B cell (primary cell): ENCODE measurements around the gene TEKT4. TPM values are rescaled to one million over a fixed set of nuclear protein-coding genes. Genes with fewer than 3 reads are reported as not detected.
"Not testable (repeated sequence)": the region's sequence is repeated elsewhere in the genome, so short reads cannot be mapped to it uniquely, and the experiment has no call there.

Experiments
- ATAC-seq: fragments of 200-7000 bp; cut with Tn5 transposase; one replicate; pipeline ENCODE4 v1.10.0; 2021; ENCODE audit warnings: low read depth, mild to moderate bottlenecking, moderate number of reproducible peaks, moderate library complexity
- CTCF ChIA-PET: fragments of 350-600 bp; sonication (Branson Sonifier 250); formaldehyde crosslinking; loops from one replicate; lab custom pipeline; 2021; ENCODE audit warnings: antibody characterized with exemption, inconsistent platforms; lab: Charles Lee
- POLR2A ChIA-PET: fragments of 350-600 bp; sonication (Branson Sonifier 250); formaldehyde crosslinking; loops from one replicate; lab custom pipeline; 2021; ENCODE audit warnings: antibody characterized with exemption; lab: Charles Lee
- DNase-seq: peaks from one replicate; pipeline ENCODE4 v3.0.0; 2013
- H2AFZ ChIP-seq: 2 replicates; pipeline ENCODE4 v1.6.1; 2012; ENCODE audit warnings: mild to moderate bottlenecking, low read depth, low read length; ENCODE audit not compliant: insufficient read depth, poor library complexity, severe bottlenecking
- H3K27ac ChIP-seq, 2 donors: 1 replicate in 1 of 2; 2 replicates in 1 of 2; pipeline ENCODE4 v1.5.1; 2012 to 2013; ENCODE audit warnings: low read length in 2 of 2, mild to moderate bottlenecking in 2 of 2, moderate library complexity in 1 of 2
- H3K27me3 ChIP-seq, 4 experiments: fragments of 200-600 bp in 1 of 4; sonication (generic) in 1 of 4; replicated peaks in 1 of 4; 1 replicate in 2 of 4; 2 replicates in 2 of 4; pipeline versions ENCODE4 v1.6.1 to v1.7.0; 2013 to 2016; ENCODE audit warnings: low read length in 3 of 4, mild to moderate bottlenecking in 2 of 4, mixed read lengths in 1 of 4, moderate library complexity in 1 of 4; ENCODE audit not compliant: insufficient read depth in 4 of 4, control insufficient read depth in 3 of 4; ENCODE audit errors: control extremely low read depth in 1 of 4
- H3K36me3 ChIP-seq, 2 experiments: replicated peaks in 1 of 2; 1 replicate in 1 of 2; 2 replicates in 1 of 2; pipeline versions ENCODE4 v1.6.1 to v1.7.1; 2013; ENCODE audit warnings: low read length in 1 of 2; ENCODE audit not compliant: insufficient read depth in 2 of 2, control insufficient read depth in 1 of 2; ENCODE audit errors: control extremely low read depth in 1 of 2, extremely low read depth in 1 of 2
- H3K4me1 ChIP-seq, 2 donors: fragments of 200-600 bp in 1 of 2; sonication (generic) in 1 of 2; 1 replicate in 1 of 2; 2 replicates in 1 of 2; pipeline versions ENCODE4 v1.5.1 to v1.6.1; 2013 to 2017; ENCODE audit warnings: low read length in 2 of 2; ENCODE audit not compliant: control insufficient read depth in 2 of 2, insufficient read depth in 2 of 2
- H3K4me2 ChIP-seq: replicated peaks from 2 replicates; pipeline ENCODE3; 2012; ENCODE audit warnings: mild to moderate bottlenecking, low read depth, low read length; ENCODE audit not compliant: poor library complexity, severe bottlenecking
- H3K4me3 ChIP-seq, 5 experiments: fragments of 200-600 bp in 1 of 5; sonication (generic) in 1 of 5; 1 replicate in 3 of 5; 2 replicates in 2 of 5; pipeline versions ENCODE4 v1.5.1 to v1.7.0; 2011 to 2016; ENCODE audit warnings: low read length in 4 of 5, mild to moderate bottlenecking in 4 of 5, low read depth in 2 of 5, control low read depth in 1 of 5, moderate library complexity in 1 of 5; ENCODE audit not compliant: insufficient read depth in 1 of 5; ENCODE audit errors: control extremely low read depth in 1 of 5, extremely low read depth in 1 of 5
- H3K79me2 ChIP-seq: fragments of 200-600 bp; sonication (generic); one replicate; pipeline ENCODE4 v1.6.0; 2016; ENCODE audit warnings: low read length; ENCODE audit not compliant: control insufficient read depth, insufficient read depth
- H3K9ac ChIP-seq: fragments of 200-600 bp; sonication (generic); 2 replicates; pipeline ENCODE4 v1.6.1; 2017; ENCODE audit warnings: mild to moderate bottlenecking, low read length, moderate library complexity
- H3K9me3 ChIP-seq, 3 donors: one replicate each; pipeline versions ENCODE4 v1.6.1 to v1.7.1; 2013; ENCODE audit warnings: low read length in 2 of 3; ENCODE audit not compliant: control insufficient read depth in 2 of 3, insufficient read depth in 1 of 3; ENCODE audit errors: control extremely low read depth in 1 of 3
- H4K20me1 ChIP-seq: 2 replicates; pipeline ENCODE4 v1.6.0; 2012; ENCODE audit warnings: mild to moderate bottlenecking, low read length; ENCODE audit not compliant: insufficient read depth, control insufficient read depth, poor library complexity, severe bottlenecking
- H3K27ac Mint-ChIP-seq: one replicate; pipeline ENCODE4 v1.8.0; 2021; ENCODE audit warnings: mixed read lengths
- H3K27me3 Mint-ChIP-seq: one replicate; pipeline ENCODE4 v1.8.0; 2021; ENCODE audit warnings: mixed read lengths
- H3K4me1 Mint-ChIP-seq: one replicate; pipeline ENCODE4 v1.8.0; 2021; ENCODE audit warnings: mixed read lengths
- H3K4me3 Mint-ChIP-seq: one replicate; pipeline ENCODE4 v1.8.0; 2021; ENCODE audit warnings: mixed read lengths
- H3K9me3 Mint-ChIP-seq: one replicate; pipeline ENCODE4 v1.8.0; 2022; ENCODE audit warnings: mixed read lengths; ENCODE audit not compliant: insufficient read depth
- WGBS: methylation state at CpG from one replicate; pipeline ENCODE4 v1.1.5; 2013; ENCODE audit warnings: missing lambda C conversion rate; ENCODE audit not compliant: insufficient coverage; 5-methylcytosine and 5-hydroxymethylcytosine counted together
- intact Hi-C: fragments of 100-400 bp; cut with micrococcal nuclease; formaldehyde crosslinking; loops from one replicate; pipeline ENCODE4 v1.10.0; 2022
- polyA plus RNA-seq: library from polyadenylated mRNA; depleted of rRNA; stranded (reverse); fragments of >200 nt; gene quantifications from 2 replicates; pipeline ENCODE4 v1.2.3, GENCODE V29; 2012
- total RNA-seq, 2 donors: library from RNA; stranded (reverse); fragments of 120-200 nt in 1 of 2; gene quantifications; 1 replicate in 1 of 2; 2 replicates in 1 of 2; pipeline versions ENCODE4 v1.2.3 to v1.2.4, GENCODE V29; 2013 to 2022

TEKT4 gene
- total and polyA plus RNA-seq, 2 donors (not counting 1 experiment from before 2014, with no cell fraction given) = not detected

DNA sequence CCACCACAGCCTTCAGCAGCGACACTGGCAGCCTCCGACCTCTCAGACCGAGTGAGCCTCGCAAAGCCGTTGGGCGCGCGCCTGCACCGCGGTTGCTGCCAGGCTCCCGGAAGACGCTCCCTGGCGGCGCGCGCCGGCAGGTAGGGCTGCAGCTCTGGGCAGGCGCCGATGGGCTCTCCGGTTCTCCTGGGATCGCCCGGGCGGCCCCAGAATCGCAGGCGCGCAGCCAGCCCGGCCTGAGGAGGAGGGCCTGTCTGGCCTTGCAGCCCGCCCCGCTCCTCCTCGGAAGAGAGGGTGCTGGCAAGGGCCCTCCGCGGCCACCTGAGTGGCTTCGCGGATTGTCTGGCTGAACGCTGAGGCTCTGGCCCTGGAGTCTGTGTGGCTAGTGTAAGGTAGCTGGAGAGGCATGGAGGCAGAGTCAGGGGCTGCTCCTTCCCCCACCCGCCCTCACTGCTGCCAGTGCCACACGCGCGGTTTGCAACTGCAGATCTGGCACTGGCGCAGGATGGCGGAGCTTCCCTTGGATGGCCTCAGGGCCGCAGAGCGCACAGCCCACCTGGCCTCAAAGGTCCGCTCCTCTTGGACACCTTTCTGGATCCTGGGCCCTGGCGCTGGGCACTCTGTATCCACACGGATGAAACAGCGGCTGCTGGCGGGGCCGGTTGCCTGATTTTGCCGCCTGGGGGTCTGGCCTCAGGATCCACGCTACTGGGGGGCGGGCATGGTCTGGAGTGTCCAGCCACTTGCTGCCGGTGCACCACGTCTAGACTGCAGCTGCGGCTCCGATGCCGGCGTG is 13.7 kb upstream of the TEKT4 start:
- H3K36me3 ChIP-seq, POLR2A ChIA-PET, H3K4me3 Mint-ChIP-seq, intact Hi-C loops, H3K27ac Mint-ChIP-seq, H3K4me3 ChIP-seq, H3K4me1 Mint-ChIP-seq, H3K9me3 ChIP-seq, H3K4me1 ChIP-seq, CTCF ChIA-PET, DNase-seq, H3K27ac ChIP-seq, H3K9me3 Mint-ChIP-seq, ATAC-seq, H2AFZ ChIP-seq, H3K79me2 ChIP-seq, H3K9ac ChIP-seq, H3K4me2 ChIP-seq, H4K20me1 ChIP-seq: not testable (repeated sequence)
- H3K27me3 ChIP-seq = peaks cover 0 to 12% (median 2%) of the 10 kb centered on the region in 4 experiments
- peaks cover 22% of the 10 kb centered on the region for H3K27me3 Mint-ChIP-seq
- 9% methylated on average over 55 of the region's 58 CpGs for WGBS

DNA sequence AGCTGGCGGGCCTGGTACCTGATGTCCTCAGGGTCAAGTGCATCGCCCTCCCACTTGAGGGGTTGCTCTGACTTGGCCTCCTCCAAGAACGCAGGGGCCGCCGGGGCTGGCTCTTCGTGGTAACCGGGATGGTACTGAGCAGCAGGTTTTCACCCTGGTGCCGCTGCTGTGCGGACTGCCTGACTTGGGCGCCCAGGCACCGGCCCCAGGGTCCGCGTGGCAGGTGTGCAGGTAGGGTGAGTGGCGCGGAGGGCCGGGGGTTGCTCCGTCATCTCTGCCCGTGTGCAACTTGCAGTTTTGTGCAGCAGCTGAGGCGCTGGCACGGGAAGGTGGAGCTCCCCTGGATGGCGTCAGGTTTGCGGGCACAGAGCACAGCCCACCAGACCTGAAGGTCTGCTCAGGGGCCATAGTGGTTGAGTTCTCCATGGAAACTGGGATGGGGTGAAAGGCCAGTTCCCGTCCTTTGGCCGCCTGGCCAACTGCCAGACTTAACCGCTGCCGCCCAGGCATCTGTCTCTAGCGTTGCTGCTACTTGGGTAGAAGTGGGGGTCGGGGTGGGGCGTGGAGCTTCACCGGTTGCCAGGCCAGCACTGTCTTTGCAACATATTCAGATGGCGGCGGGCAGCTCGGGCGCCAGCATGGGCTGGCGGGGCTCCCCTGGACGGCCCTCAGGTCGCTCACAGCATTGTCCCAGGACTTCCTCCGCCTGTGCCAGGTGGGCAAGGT is 12.9 kb upstream of the TEKT4 start:
- ATAC-seq, POLR2A ChIA-PET, H3K4me1 ChIP-seq, H3K4me3 ChIP-seq, H3K9me3 Mint-ChIP-seq, DNase-seq, H3K9ac ChIP-seq, H3K4me1 Mint-ChIP-seq, intact Hi-C loops, H3K4me3 Mint-ChIP-seq, H3K4me2 ChIP-seq, H4K20me1 ChIP-seq, H3K79me2 ChIP-seq, H2AFZ ChIP-seq, CTCF ChIA-PET, H3K27ac Mint-ChIP-seq, H3K36me3 ChIP-seq, H3K27ac ChIP-seq: not testable (repeated sequence)
- peaks cover 21% of the 10 kb centered on the region for H3K27me3 Mint-ChIP-seq
- Histone ChIP-seq H3K9me3 (peaks cover 0 to 12% (median 0%) of the 10 kb centered on the region in 3 donors), H3K27me3 (peaks cover 0 to 12% (median 2%) of the 10 kb centered on the region in 4 experiments)
- WGBS = 25% methylated on average over 28 of the region's 38 CpGs
